Measurements from ENCODE around the gene MPO.

The MPO gene

GRCh38 chr17:58245428-58246103 lies 35.2 kb downstream of the MPO start:
- no peak for TF ChIP-seq CTCF (IDR thresholded peaks at IDR 0.05; ENCODE audit: low read depth, low read length, missing control alignments)
- in situ Hi-C loops (cut with HindIII; ENCODE audit: low sequenced_read_pairs): no loop called here
- DNase-seq (ENCODE audit: low read depth): no peak
- no peak overlapping the region for H3K4me3 ChIP-seq (ENCODE audit: low read depth, low read length)

- in situ Hi-C loops (cut with HindIII; ENCODE audit: low sequenced_read_pairs): no loop called here
- no peak for DNase-seq (ENCODE audit: low read depth)
- no peak for TF ChIP-seq CTCF (IDR thresholded peaks at IDR 0.05; ENCODE audit: low read depth, low read length, missing control alignments)
- H3K4me3 ChIP-seq (ENCODE audit: low read depth, low read length): no peak overlapping the region
Measured at GRCh38 chr17:58244963-58245362, 35.8 kb downstream of the MPO start.

DNA sequence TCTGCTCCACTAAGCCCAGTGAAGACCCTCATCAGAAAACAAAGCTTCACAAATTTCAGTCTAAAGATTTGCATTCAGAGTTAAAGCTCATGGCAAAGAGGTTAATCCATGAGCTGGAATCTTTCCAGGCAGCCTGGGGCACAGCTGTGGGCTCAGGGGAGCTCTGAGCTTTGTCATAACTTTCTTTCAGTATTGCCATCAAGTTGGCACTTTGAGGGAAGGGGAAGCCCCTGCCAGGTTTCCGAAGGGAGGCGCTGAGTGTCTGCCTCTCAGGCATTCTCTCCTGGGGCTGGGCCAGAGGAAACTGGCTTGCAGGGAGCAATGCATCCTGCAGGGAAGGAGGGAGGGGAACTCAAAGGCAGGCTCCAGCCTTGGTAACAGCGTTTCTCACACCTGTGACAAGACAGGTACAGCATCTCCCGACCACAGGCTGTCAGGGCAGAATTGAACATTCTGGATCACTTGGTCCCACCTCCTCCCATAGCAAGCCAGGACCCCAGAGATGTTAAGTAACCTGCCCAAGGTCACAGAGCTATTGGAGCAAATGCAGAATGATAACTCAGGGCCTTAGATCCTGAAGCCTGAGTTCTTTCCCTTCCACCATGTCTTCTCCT lies 38.5 kb downstream of the MPO start:
- H3K4me3 ChIP-seq (ENCODE audit: low read depth, low read length): no peak overlapping the region
- in situ Hi-C loops (cut with HindIII; ENCODE audit: low sequenced_read_pairs): no loop called here
- DNase-seq (ENCODE audit: low read depth): no peak
- no peak for TF ChIP-seq CTCF (IDR thresholded peaks at IDR 0.05; ENCODE audit: low read depth, low read length, missing control alignments)

DNA sequence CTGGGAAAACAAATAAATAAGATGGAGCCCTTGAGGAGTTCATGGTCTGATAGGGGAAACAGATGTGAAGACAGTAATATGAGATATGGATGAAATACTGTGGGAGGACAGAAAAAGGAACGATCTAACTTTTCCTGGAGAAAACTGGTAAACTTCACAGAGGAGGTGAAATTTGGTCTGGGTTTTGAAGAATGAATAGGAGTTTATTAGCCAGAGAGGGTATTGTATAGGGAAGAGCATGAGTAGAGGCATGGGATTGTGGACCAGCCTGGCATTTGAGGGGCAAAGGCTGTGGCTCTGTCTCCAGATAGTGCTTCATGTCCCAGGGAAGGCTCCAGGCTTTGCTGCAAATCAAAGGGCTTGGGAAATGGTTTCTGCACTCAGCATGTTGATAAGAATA lies 40.7 kb downstream of the MPO start:
- no peak overlapping the region for H3K4me3 ChIP-seq (ENCODE audit: low read depth, low read length)
- DNase-seq (ENCODE audit: low read depth): no peak
- in situ Hi-C loops (cut with HindIII; ENCODE audit: low sequenced_read_pairs): loop anchor here (5.0 kb wide), 1 partner anchor 68 kb away; no protein-coding TSS in a partner anchor
- no peak for TF ChIP-seq CTCF (IDR thresholded peaks at IDR 0.05; ENCODE audit: low read depth, low read length, missing control alignments)

DNA sequence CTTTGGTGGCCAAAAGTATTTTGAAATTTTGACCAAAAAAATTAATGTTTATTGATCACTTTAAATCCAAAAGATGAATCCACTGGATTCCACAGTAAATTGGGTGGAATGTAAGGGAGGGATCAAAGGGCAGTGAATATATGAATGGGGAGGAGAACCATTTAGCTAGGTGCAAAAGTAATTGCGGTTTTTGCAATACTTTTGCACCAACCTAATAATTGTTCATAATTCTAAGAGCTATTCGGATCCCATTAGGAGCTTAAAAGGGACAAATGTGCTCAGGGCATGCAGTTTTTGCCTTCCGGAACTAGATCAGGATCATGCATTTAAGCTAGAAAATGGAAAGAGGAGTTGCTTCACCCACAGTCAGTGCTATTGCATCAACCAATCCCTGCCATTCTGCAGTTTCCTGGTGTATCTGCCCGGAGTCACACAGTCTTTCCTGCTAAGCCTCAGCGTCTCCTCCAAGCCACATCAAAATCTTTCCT lies 42.5 kb downstream of the MPO start, which contains the start of gene LPO:
LPO (plus strand) TSS at position 438 of the 488 bp plus-strand sequence. CDS start 4,396 bp downstream, outside the sequence.
- TF ChIP-seq CTCF (IDR thresholded peaks at IDR 0.05; ENCODE audit: low read depth, low read length, missing control alignments): no peak
- no peak for DNase-seq (ENCODE audit: low read depth)
- no peak within 1 kb of the TSS for H3K4me3 ChIP-seq (ENCODE audit: low read depth, low read length)
- in situ Hi-C loops (cut with HindIII; ENCODE audit: low sequenced_read_pairs): loop anchor here (5.0 kb wide), 1 partner anchor 66 kb away; no protein-coding TSS in a partner anchor

GRCh38 chr17:58236394-58236793 lies 44.3 kb downstream of the MPO start:
- in situ Hi-C loops (cut with HindIII; ENCODE audit: low sequenced_read_pairs): loop anchor here (5.0 kb wide), 1 partner anchor 64 kb away; no protein-coding TSS in a partner anchor
- no peak for TF ChIP-seq CTCF (IDR thresholded peaks at IDR 0.05; ENCODE audit: low read depth, low read length, missing control alignments)
- DNase-seq (ENCODE audit: low read depth): no peak
- no peak overlapping the region for H3K4me3 ChIP-seq (ENCODE audit: low read depth, low read length)
